ENCODE data around the gene QDPR.

QDPR gene

DNA sequence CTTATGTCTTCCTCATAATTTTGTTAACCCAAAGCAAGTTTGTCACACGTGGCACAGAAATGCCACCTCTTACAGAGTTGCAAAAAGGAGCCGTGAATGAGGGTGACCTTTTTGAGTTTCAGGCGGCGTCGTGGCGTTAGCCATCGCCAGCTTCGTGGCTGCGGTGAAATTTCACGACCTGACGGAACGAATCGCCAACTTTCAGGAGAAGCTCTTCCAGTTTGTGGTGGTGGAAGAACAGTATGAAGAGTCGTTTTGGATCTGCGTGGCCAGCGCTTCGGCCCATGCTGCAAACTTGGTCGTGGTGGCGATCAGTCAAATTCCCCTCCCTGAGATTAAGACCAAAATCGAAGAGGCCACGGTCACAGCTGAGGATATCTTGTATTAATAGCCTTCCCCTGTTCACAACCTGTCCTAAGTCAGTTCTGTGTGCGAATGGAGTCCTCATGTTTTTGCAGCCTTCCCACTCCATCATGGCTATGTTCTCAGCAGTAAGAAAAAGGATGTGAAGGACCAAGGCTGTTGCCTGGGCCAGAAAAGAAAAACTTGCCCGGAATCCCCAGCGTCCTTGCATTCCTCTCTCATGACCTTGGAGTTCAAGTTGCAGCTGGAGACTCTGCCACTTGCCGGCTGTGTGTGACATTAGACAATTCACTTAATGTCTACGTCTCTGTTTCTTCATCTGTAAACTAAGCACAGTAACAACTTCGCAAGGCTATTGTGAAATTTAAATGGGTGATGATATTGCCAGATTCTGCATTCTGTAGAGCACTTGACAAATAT is 15.0 kb upstream of the QDPR start:
- no peak for DNase-seq

DNA sequence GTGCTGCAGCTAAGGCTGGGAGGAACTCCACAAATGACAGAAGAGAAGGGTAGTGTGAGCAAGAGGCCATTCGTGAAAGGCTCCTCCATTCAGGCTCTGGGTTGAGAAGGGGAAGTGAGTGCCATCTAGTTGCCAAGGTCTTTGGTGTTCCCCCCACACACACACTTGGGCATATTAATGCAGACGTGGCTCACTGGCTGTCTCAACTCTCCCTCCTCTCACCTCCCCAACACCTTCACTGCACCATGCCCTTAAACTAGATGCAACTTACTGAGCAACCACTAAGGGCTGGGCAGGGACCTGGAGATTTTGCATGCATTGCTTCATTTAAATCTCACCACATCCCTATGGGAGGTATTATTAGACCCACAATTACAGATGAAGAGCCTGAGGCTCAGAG is 11.8 kb upstream of the QDPR start:
- DNase-seq: no peak

DNA sequence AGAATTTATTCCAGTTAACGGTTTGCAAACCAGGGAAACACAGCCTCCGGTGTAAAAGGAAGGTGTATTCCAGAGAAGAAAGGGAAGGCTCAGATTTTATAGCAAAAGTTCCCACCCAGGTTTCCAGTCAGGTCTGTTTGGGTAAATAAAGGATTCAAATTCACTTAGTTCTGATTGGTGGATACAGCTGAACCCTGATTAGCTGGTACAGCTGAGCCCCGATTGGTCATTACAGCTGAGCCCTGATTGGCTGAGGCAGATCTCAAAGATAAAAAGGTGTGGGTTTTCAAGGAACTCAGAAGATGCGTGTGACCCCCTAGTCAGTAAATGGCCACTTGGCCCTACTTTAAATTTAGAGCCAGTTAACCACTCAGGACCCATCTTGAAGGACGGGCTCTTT is 9.7 kb upstream of the QDPR start:
- DNase-seq: no peak

DNA sequence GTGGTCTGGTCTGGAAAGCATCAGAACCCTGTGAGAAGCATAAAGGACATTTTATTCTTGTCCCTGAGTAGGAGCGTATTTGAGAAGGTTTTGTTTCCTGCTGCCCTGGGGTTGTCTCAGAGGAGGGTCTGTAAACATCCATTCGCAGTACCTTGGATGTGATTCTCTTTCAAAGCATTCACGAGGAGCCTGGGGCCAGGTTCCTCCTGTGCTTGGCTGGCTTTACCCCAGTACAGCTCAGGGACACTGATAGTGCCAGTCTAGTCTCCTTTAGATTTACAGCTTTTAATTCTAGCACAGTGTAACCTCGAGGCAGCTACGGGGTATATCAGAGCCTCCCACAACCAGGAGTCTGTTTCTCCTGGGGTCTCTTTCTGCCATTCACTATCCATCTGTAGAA is 5.8 kb upstream of the QDPR start:
- no peak for DNase-seq

DNA sequence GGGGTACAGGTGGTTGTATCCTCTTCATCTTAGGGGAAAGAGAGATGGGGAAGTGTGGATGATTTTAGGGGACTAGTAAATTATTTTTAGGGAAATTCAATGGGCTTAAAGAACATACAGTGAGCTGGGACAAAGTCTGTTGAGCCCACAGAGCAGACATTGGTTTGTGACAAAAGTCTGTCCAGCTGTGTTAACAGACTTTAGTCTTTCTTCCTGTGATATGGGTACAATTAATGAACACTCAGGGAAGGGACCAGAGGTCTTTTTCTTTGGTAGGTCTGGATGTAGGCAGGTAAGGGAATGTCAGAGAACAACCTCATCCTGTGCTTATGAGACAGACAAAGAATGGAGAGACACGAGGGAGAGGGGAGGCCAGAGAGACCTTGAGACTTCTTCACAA is 5.1 kb upstream of the QDPR start:
- no peak for DNase-seq

DNA sequence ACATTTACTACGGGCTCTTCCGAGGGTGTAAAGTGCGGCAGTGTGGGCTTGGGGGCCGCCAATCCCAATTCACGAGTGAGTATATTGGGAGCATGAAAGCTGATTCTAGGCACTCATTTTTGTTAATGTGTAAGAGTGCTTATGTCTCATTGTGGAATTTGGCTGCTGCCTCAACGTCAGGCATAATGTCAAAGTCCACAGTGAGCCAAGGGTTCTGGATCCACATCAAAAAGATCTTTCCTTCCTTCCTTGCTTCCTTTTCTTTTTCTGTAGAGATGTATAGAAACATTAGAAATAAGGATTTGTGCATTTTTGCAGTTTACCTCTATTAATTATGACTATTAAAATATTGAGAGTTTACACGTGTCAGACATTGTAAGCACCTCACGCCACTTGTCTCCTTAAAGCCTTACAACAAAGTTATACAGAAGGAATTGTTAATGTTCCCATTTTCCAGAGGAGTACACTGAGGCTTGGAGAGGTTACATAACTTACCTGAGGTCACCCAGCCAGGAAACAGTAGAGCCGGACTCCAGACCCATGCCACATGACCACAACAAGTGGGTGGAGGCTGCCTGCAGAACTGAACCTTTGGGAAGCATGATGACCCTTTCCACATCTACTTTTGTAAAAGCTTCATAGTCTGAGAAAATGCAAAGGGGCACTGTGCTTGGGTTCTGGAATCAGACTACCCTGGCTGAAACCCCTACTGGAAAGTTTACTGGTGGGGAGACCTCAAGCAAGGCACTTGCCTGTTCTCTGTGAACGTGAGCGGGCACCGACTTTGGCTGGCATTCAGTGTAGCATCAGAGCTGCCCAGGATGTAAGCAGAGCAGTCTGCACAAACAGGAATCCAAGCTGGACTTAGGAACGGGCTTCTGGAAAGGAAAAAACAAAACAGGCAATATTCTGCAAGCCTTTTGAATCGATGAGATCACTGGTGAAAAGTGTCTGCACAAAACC is 3.8 kb upstream of the QDPR start:
- no peak for DNase-seq

DNA sequence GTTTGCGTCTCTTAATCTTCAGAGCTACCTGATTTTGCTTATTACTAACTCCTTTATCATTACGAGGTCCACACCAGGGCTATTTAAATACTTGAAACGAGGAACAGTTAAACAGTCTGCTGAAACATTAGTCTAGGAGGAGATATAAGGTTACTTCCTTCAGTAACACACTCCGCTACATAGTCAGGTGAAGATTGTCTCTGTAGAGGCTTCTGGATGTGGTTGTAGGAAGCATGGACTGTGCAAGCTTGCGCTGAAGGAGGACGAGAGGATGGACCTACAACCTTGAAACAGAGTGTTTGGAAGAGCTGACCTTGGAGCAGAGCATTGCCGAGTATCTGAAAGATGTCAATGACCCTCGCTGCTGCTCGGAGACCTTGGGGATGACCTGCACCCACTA is 3.0 kb upstream of the QDPR start, which contains the start of gene CLRN2:
TSS of gene CLRN2 (plus strand) at position 301 of the 400 bp plus-strand sequence. CDS start 102 bp downstream, outside the sequence.
- no peak for DNase-seq

DNA sequence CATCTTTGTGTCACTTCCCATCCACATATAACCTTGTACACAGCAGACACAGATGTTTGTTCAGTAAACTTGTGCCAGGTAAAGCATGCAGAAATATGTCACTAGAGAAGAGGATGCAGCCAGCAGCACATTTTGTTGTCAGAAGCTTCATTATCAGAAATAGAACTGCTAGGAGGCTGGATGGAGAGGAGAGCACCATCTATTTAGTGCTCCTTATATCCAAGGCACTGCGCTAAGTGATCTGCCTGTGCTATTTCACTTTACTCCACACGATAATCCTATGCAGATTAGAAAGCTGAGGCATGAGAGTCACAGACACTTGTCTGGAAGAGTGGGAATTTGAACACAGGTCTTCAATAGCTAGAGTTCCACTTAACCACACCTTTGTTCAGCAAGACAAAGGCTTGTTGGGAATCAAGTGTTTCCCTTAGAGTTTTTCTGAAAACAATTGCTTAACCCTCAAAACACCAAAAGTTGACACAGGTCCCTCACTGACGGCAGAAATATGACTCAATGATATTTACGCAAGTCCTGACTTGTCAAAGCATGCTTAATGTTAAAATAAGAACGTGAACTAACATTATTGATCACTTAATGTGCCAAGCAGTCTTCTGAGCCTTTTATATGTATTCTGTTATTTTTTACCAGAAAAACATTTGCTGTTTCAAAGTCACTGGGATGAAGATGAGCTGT is 1.2 kb upstream of the QDPR start:
- no peak for DNase-seq

DNA sequence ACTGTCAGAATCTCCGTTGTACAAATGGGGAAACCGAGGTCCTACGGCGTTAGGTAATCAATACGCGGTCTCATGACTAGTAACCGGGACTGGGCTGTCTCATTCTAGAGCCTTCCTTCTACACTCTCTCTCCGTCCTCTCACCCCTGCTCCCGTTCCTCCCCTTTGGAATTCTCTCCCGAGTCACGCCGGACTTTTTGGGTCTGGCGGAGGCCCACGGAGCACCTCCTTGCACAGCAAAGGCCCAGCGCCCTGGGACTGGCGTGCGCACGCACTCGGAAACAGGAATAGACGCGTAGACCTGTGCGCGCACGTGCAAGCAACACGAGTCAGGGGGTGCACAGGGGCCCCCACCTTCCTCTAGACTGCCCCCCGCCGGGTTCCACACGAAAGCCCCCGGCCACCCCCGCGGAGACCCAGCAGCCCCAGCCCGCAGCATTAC is 361 bp downstream of the QDPR start:
- no peak for DNase-seq

DNA sequence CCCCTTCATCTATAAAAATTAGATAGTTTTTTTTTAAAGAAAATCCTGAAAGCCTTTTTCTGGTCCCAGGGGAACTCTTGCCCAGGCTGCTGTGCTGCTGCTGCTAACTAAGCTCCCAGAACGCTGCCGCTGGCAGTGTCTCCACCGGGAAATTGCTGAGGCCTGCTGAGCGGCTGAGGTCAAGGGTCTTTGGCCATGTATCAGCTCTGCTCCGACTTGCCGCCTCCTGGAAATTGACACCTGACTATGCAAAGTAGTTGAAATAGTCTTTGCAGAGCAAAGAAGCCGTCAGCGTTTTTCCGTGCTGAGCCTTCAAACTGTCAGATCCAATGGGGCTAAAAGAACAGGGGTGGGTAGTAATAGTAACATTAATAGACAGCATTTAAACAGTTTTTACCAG is 839 bp downstream of the QDPR start:
- no peak for DNase-seq

DNA sequence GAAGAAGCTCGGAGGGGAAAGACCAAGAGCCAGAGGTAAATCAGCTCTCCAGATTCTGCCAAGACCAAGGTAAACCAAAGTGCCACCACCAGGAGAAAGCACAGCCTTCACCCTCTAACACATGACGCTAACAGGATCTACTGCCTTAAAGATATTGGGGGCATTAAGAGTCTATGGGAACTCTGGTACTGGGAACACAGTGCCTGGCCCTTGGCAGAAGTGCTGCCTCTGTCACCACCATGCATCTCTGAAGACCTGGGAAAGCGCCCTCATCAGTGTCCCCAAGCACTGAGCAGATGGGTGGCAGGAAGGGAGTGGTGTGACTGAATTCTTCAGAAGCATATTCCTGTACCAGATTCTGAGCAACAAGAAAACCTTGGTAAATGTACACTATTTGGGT is 1.3 kb downstream of the QDPR start:
- DNase-seq: no peak

DNA sequence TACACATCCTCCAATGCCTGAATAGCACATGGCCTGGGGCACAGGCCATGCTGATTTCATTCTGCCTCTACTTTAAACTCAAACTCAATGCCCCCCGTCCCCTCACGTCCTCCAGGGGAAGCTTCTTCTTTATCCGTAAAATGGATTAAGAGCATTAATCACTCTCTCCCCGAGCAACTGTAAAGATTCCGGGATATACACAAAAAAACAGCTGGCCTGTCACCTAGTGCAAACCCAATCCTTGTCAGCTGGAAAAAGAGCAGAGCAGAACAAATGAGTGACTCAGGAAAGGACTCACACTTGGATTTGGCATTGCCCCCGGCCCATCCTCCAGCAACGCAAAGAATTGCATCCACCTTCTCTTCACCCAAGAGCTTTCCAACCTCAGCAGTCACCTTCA is 7.8 kb downstream of the QDPR start:
- no peak for DNase-seq

DNA sequence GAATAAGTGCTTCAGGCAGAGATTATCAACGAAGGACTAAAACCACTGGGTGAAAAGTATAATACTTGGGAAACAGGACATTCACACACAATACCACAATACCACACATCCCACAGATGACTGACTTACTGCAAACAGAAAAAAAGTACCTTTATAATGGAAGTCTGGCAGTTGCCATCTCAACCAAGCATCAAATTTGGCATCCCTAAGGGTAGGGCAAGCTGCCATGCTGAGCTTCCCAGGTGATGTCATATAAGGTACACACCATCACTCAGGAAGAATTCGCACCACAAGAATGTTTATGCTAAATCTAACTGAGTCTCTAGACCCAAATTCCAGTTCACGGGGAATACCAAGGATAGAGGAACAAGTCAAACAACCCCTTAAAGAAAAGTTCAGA is 9.1 kb downstream of the QDPR start:
- DNase-seq: no peak

DNA sequence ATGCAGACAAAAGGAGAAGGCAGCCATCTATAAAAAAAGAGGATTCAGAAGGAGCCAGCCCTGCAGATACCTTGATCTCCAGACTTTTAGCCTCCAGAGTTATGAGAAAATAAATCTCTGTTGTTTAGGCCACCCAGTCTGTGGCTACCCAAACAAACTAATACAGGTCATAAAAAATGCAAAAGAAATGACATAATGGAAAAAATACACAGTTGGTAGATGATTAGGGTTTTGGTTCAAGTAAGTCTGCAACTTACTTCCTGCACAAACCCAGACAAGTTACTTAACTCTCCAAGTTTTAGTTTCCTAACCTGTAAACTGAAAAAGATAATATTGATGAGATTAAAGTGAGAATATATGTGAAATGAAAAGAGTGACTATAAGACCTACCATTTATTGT is 11.3 kb downstream of the QDPR start:
- DNase-seq: no peak

DNA sequence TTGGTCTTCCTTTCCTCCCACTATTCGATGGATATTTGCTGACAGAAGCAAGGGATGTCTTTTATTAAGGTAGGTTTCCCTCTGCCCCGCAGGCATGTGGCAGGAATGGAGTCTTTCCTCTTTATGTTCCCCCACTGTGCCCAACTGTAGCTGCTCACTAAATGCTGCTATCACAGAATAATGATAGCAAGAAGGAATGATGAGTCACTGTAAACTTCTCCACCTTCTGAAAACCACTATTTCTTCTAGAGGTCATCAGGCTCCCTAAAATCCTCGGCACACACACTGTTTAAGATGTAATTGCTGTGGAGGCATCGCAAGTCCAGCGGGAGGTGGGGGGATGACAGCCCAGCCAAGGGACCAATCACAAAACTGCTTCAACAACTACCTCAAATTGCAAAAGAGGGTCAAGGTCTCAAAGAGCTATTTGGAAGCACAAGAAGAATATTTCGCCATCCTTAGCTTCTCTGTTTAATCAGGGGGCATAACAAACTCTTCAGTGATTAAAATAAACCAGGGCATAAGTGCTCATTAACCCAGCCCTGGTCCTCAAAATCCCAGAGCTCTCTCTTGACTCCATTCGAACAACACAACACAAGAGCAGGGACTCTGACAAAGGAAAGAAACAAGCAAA is 13.9 kb downstream of the QDPR start:
- no peak for DNase-seq

DNA sequence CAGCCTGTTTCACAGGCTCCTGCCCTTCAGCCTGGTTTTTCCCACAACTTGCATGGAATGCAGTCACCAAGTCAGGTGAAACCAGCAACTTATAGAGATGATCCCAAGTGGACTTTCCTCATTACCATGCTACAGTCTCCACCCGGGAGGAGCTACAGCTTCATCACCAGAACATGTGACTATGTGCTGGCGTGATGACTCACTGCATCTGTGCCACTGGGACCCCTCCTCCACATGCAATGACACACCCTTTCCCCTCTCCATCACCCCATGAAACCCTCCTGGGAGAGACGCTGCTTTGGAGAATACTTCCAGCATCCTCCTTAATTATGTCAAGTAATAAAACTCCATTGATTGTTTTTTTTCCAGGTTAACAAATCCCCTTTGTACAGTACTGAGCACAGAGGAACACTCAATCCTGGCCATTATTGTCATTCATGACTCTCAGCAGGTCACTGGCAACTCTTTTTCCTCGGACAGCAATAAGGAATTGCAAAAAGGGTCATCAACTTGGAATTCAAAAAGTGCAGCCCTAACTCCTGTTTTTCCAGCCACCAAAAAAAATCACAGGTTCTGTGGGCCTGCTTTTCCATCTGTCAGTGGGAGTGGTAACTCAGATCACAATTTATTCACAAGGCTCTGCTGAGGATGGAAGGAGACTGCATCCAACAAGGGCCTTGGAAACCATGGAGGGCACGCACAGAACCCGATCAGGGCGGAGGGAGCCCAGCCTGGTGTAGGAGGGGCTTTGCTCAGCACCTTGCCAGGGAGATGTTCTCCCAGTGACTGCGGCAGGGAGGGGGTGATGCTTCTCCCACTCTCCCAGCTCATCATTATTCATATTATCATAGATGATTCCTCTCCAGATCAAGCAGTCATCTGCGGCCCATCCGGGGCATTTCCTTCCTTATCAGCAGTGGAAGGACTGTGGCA is 17.4 kb downstream of the QDPR start:
- DNase-seq: no peak

DNA sequence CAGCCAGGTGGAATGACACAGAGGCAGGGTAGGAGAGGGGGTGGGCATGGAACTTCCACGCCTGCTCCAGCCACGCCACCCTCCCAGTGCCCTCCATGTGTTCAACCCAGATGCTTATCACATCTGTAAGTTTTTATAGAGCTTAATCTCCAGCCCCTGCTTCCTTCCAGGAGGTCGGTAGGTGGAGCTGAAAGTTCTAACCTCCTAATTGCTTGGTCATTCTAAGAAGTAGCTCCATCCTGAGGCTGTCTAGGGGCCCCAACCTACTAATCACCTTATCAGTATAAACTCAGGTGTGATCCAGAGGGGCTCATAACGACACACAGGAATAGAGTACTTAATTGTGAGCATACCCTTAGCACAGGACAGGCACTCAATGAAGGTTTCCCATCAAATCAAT is 18.3 kb downstream of the QDPR start:
- DNase-seq: no peak

DNA sequence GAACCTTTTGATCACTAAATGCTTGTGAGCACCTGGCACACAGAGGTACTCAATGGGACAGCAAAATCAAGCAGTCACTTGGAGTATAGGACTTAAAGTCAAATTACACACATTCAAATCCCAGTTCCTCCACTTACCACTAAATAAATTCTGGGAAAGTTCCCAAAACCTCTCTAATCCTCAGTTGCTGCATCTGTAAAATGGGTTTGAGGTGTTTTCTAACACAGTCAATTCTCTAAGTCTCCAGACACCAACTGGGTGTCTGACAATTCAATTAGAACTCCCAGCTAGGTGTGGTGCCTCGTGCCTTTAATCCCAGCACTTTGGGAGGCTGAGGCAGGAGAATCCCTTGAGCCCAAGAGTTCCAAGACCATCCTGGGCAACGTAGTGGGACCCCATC is 19.0 kb downstream of the QDPR start:
- DNase-seq: no peak

DNA sequence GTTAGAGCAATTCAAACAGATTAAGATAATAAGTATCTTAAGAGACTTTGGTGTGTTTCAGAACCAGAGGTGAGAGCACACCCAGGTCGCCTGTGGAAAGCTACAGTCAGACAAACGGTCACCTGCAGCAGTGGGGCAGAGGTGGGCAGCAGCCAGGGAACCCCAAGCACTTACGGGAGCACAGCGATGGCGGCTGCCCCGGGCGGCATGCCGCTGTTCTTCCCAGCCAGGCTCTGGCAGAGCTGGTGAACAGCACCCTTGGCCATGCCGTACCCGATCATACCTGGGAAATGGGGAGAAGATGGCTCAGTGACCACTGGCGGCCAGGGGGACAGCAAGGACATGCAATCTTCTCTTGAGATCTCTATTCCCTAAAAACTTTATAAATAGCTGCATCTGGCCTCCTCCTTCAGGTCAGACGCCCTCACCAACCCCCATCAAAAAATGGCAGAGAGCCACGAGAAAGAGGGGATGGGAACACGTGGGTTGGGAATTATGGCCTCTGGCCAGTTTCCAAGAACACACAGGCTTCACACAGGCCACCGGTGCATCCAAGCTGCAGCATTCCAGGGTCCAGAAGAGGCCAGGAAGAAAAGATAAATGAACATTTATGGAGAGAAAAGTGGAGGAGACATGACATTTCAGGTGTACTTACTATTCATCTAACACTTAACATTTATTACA is 19.7 kb downstream of the QDPR start:
- DNase-seq: no peak

DNA sequence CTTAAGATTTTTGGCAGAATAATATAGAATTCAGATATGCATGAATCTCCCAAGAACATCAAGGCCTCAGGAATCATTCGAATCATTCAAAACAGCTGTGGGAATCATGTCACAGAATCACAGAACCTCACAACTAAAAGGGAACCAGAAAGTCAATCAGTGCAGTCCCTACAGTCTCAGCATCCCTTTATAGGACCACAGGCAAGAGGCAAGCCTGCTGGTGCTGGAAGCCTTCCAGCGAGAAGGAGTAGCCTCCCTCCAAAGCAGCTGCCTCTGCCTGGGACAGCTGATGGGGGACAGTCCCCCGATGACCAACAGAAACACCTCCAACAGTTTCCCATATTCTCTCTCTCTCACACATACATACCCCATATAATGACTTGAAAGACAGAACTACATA is 20.7 kb downstream of the QDPR start:
- DNase-seq: no peak

DNA sequence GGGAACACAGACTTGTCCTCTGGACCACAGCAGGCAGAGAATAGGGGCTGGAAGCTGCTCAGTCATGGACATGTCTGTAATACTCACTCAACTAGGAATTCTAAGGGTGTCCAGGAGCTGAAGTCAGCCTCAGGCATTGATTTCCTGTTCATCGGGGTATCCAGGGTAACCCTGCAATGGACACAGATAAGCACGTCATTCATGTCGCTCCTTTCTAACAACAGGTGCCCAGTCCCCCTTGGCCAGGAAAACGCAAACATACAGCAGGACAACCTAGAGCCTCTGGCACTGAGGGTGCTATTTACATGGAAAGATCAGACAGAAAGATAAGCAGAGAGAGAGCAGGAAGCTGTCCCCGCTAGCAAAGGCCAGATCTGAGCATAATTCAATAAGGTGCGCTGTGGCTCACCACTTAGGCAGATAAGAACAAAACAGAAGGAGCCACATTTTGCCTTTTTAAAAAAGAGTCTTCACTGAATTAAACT is 21.3 kb downstream of the QDPR start:
- DNase-seq: no peak

Measured in activated gamma-delta T cell (primary cell).